Putamen (tissue), 1 donor: ENCODE data around the gene CYP11A1.

Experiments used
- DNase-seq: peaks from one replicate; pipeline ENCODE4 v3.0.0-alpha.2; 2016; ENCODE audit warnings: low spot score

The CYP11A1 gene

DNA sequence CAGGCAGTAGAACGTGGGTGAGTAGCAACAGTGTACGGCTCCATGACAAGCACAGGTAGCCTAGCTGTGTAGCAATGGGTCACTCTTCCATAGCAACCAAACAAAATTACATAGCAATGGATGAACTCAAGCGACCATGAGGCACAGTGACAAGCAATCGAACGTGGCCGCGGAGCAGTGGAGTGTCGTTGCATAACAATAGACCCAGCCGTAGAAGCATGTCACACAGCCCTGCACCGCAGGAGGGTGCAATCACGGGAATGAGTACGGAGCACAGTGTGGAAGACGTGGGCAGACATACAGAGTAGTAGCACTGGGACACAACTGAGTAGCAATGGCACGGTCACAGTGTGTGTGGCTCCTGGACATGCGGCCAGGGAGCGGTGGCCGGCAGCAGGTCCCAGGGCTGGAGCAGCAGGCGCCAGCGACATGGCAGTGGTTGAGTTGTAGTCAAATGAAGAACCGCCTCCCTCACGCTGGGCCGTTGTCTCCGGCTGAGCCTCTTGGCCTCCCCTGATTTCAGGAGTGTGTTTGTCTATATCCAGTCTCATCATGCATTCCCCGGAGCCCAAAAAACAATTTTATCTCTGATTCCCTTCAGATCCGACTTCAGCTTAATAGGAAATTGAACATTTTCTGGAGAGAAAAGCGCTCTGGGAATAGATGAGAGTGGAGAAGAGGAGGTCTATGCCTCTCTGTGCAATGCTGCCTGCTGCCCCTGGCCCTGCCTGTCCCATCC lies 67.2 kb downstream of the CYP11A1 start:
- no peak for DNase-seq

DNA sequence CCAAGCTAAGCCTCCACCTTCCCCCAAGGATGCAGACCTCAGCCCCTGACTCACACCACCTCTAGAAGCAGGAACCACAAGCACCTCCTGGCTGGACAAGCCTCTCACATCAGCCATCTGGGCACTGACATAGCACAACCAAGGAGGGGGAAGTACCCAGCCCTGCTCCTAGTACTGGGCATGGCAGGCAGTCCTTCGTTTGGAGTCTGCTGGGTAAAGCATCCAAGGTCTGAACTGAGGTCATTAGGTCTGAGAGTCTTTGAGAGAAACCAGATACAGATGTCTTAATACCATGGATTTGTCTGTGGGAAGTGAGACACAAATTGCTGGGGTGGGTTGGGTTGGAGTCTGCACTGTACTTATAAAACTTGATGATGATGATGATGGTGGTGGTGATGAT lies 69.6 kb downstream of the CYP11A1 start:
- DNase-seq, result no peak

DNA sequence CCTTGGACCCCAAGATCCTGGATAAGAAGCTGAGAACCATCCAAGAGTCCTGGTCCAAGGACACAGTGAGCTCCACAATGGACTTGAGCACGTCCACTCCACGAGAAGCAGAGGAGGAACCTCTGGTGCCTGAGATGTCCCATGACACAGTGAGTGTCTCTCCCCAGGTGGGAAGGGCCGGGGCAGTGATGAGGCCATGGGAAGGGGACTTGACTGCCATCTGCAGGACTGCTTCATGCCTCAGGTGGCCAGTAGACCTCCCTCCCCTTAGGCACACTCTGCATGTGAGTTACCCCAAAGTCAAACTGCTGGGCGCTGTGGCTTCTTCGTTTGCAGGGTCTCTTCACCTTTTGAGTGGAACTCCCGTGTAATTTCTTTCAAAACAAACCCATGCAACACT lies 71.6 kb downstream of the CYP11A1 start:
- no peak for DNase-seq

DNA sequence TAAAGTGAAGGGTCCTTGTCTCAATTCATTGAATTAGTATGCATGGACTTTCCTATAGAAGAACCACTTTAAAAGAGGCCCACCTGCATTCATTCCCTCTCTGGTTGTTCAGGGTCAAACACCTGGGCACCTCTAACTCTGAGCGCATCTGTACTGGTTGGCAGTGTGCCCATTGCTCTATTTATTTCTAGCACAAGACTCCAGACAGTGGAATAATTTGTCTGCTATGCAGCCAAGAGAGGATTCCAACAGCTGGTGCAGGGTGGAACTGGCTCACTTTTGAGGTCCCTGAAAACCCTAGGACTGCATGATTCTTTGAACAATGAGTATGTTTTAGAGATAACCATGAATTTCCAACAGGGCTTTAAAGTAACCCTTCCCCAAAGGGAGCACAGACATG lies 73.4 kb downstream of the CYP11A1 start:
- no peak for DNase-seq

DNA sequence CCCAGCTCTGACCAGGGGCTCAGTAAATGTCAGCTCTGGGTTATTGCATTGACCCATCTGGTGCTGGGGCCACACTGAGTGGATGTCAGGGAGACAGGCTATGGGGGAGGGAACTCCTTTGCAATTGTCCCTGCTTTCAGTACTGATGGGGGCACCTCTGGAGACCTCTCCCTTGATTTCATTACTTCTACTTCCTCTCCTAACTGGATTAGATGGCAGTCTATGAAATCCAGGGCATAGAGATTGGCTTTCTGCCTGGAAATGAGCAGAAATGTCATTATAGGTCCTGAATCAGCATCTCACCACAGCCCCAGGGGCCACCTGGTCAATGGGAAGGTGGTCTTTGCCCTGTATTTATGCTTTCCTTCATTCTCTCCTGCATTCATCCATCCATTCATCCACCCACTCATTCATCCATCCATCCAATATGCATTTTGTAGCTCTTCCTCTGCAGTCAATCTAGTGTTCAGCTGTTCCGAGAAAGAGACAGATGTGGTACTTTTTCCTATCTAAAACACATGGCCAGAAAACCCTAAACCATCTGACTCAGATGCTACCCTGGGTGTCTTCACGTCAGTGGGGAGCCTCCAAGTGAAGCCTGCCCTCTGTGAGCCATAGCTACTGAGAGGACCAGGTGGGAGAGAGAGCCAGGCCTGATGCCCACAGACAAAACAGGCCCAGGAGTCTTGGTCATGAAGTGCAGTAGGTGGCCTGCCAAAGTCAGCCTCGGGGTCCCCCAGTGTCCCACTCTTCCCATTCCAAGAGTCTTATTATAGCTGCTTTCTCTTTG lies 74.2 kb downstream of the CYP11A1 start:
- DNase-seq, result no peak

DNA sequence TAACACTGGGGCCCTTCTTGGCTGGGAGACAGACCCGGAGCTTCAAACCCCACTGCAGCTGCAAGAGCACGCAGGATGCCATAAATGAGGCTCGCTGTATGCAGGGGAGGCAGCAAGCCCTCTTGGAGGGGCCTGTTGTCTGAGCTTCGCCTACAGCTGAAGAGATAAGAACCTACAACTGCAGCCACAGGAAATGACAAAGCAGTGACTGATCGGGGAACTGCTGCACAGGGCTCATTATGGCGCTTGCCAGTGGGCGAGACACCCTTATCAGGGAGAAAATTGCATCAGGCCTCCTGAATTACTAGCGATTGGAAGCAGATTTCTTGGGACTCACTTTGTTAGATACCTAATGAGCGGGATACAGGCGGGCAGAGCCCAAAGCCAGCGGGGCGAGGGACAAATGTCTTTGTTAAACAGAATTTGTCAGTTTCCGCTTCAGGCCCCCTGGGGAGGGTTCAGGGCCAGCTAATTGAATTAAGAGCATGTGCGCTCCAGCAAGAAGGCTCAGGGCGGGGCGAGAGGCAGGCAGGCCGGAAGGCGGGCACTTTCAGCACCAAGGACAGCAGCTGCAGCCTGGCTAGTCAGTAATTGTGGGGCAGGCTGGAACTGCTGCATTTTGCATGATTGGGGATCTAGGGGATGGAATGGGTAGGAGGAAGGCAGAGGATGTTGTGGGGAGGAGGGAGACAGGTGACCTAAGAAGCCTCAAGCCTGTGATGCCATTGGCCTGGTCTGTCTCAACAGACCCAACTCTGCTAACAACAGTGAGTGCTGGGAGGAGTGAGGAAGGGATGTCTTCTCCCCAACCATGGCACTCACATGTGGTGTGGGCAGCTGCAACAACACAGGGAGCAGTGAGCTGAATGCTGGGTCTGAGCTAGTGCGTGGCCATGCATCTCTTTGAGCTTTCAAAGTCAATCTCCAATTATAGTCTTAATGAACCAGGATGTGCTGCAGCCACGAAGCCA lies 76.1 kb downstream of the CYP11A1 start:
- peak; percentile 25 for DNase-seq

DNA sequence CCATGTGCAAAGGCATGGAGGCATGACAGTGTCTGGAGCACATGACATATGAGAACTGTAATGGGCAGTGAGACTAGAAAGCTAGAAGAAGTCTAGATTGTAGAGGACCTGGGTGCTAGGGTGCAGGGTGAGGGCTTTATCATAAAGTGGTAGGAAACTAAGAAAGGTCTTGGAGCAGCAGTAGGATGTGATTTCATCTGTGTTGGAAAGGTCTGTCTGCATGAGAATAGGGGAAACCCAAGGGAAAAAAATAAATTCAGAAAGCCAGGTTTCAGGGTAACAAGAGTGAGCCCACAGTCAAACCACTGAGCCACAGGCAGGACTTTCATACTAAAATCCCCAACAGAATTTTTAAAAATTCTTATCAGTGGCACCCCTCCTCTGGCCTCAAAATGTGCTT lies 76.8 kb downstream of the CYP11A1 start:
- DNase-seq, result no peak

DNA sequence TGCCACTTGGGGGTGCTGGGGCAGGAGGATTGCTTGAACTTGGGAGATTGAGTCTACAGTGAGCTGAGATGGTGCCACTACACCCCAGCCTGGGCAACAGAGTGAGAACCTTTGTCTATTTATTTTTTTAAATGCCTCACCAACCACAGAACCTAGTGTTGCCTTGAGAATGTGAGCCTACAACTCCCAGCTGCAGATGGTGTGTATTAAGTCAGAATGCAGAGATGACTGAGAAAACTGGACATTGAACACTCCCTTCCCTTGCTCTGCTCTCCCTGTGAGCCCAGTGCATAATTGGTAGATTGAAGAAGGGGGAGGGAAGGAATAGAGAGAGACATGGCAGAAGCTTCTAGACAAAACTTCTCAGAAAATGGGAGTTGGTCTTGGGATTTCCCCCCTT lies 77.8 kb downstream of the CYP11A1 start:
- DNase-seq, result no peak
